Measurements from ENCODE around the gene PHGDH.
"Not testable (repeated sequence)": the region's sequence is repeated elsewhere in the genome, so short reads cannot be mapped to it uniquely, and the experiment has no call there.

PHGDH gene

GRCh38 chr1:119703666-119704450, 7.9 kb upstream of the PHGDH start:
- DNase-seq (ENCODE audit: low read depth in 1 of 2, low spot score in 1 of 2), result no peak
- H3K27me3 ChIP-seq (ENCODE audit: insufficient read depth, poor library complexity, severe bottlenecking), result no peaks in the 10 kb centered on the region
- TF ChIP-seq POLR2AphosphoS5 (IDR thresholded peaks at IDR 0.05; ENCODE audit: low read depth), result no peak
- TF ChIP-seq SPI1 (IDR thresholded peaks at IDR 0.05; ENCODE audit: borderline replicate concordance, low read depth), result no peak
- no peak overlapping the region for H3K4me3 ChIP-seq (replicated peaks; ENCODE audit: insufficient read depth, low read length)
- H3K27ac ChIP-seq (replicated peaks), result no peak overlapping the region

GRCh38 chr1:119706599-119706998, 5.1 kb upstream of the PHGDH start:
- not testable (repeated sequence) for H3K27me3 ChIP-seq (ENCODE audit: insufficient read depth, poor library complexity, severe bottlenecking); H3K4me3 ChIP-seq (replicated peaks; ENCODE audit: insufficient read depth, low read length); DNase-seq (ENCODE audit: low read depth in 1 of 2, low spot score in 1 of 2)

GRCh38 chr1:119711356-119711803, 354 bp upstream of the PHGDH start:
- peak overlapping the region; percentile 82 for H3K4me3 ChIP-seq (replicated peaks; ENCODE audit: insufficient read depth, low read length)
- not testable (repeated sequence) for H3K27ac ChIP-seq (replicated peaks); DNase-seq (ENCODE audit: low read depth in 1 of 2, low spot score in 1 of 2); H3K27me3 ChIP-seq (ENCODE audit: insufficient read depth, poor library complexity, severe bottlenecking)

More at GRCh38 chr1:119706599-119706998, 5.1 kb upstream of the PHGDH start:
- not testable (repeated sequence) for H3K27ac ChIP-seq (replicated peaks)

GRCh38 chr1:119712342-119713038, 756 bp downstream of the PHGDH start:
- peak overlapping the region; percentile 72 for H3K27ac ChIP-seq (replicated peaks)
- no peaks in the 10 kb centered on the region for H3K27me3 ChIP-seq (ENCODE audit: insufficient read depth, poor library complexity, severe bottlenecking)
- H3K4me3 ChIP-seq (replicated peaks; ENCODE audit: insufficient read depth, low read length), result peak overlapping the region; percentile 82
- TF ChIP-seq REST (IDR thresholded peaks at IDR 0.05; ENCODE audit: insufficient replicate concordance, low read depth) (no peak), CTCF (IDR thresholded peaks at IDR 0.05; ENCODE audit: insufficient read depth, low read length) (no peak)
- DNase-seq (ENCODE audit: low read depth in 1 of 2, low spot score in 1 of 2), result peak; percentile 39 to 81

- H3K27me3 ChIP-seq (ENCODE audit: insufficient read depth, poor library complexity, severe bottlenecking), result no peaks in the 10 kb centered on the region
- H3K27ac ChIP-seq (replicated peaks), result peak overlapping the region; percentile 72
- peak overlapping the region; percentile 82 for H3K4me3 ChIP-seq (replicated peaks; ENCODE audit: insufficient read depth, low read length)
- TF ChIP-seq POLR2AphosphoS5 (IDR thresholded peaks at IDR 0.05; ENCODE audit: low read depth) (no peak), SPI1 (IDR thresholded peaks at IDR 0.05; ENCODE audit: borderline replicate concordance, low read depth) (no peak)
- peak in 1 of 2 experiments; percentile 22 for DNase-seq (ENCODE audit: low read depth in 1 of 2, low spot score in 1 of 2)
Observed at GRCh38 chr1:119713039-119713748, 1.5 kb downstream of the PHGDH start.

GRCh38 chr1:119713749-119714456, 2.2 kb downstream of the PHGDH start:
- H3K4me3 ChIP-seq (replicated peaks; ENCODE audit: insufficient read depth, low read length), result no peak overlapping the region
- no peak for DNase-seq (ENCODE audit: low read depth in 1 of 2, low spot score in 1 of 2)
- TF ChIP-seq CTCF (IDR thresholded peaks at IDR 0.05; ENCODE audit: insufficient read depth, low read length) (no peak), REST (IDR thresholded peaks at IDR 0.05; ENCODE audit: insufficient replicate concordance, low read depth) (no peak), GABPA (IDR thresholded peaks at IDR 0.05; ENCODE audit: low read depth) (no peak), POLR2AphosphoS5 (IDR thresholded peaks at IDR 0.05; ENCODE audit: low read depth) (no peak), SPI1 (IDR thresholded peaks at IDR 0.05; ENCODE audit: borderline replicate concordance, low read depth) (no peak)
- no peak overlapping the region for H3K27ac ChIP-seq (replicated peaks)
- H3K27me3 ChIP-seq (ENCODE audit: insufficient read depth, poor library complexity, severe bottlenecking), result no peaks in the 10 kb centered on the region

Data from HL-60 (cell line).